Activated CD4-positive, alpha-beta memory T cell treated with anti-CD3 and anti-CD28 coated beads, Interleukin-2, amount 10 ng/mL, durations not matched to agents 7 days and 5 days (primary cell): ENCODE measurements around the gene ZNF827. TPM values are rescaled to one million over a fixed set of nuclear protein-coding genes. Genes with fewer than 3 reads are reported as not detected.

Experiments
- CTCF ChIA-PET: fragments of 350-600 bp; sonication (Branson Sonifier 250); formaldehyde crosslinking; loops from one replicate; lab custom pipeline; 2021; ENCODE audit warnings: antibody characterized with exemption, inconsistent platforms; lab: Charles Lee
- POLR2A ChIA-PET: fragments of 350-600 bp; sonication (Branson Sonifier 250); formaldehyde crosslinking; loops from one replicate; lab custom pipeline; 2021; ENCODE audit warnings: antibody characterized with exemption; lab: Charles Lee
- DNase-seq: peaks from one replicate; pipeline ENCODE4 v3.0.0-alpha.2; 2020
- H3K27ac Mint-ChIP-seq: one replicate; pipeline ENCODE4 v1.8.0; 2021; ENCODE audit warnings: mild to moderate bottlenecking, mixed read lengths
- H3K27me3 Mint-ChIP-seq: one replicate; pipeline ENCODE4 v1.8.0; 2021; ENCODE audit warnings: mixed read lengths
- H3K36me3 Mint-ChIP-seq: one replicate; pipeline ENCODE4 v1.8.0; 2021; ENCODE audit warnings: low read depth, mixed read lengths
- H3K4me1 Mint-ChIP-seq: one replicate; pipeline ENCODE4 v1.8.0; 2021; ENCODE audit warnings: mixed read lengths
- H3K4me3 Mint-ChIP-seq: one replicate; pipeline ENCODE4 v1.8.0; 2021; ENCODE audit warnings: mild to moderate bottlenecking, mixed read lengths
- H3K9me3 Mint-ChIP-seq: one replicate; pipeline ENCODE4 v1.8.0; 2021; ENCODE audit warnings: mixed read lengths
- total RNA-seq, 2 experiments: library from RNA; stranded (reverse); gene quantifications; one replicate each; pipeline ENCODE4 v1.2.3, GENCODE V29; 2021

Gene ZNF827
- total RNA-seq, 2 experiments from 2014 or later = 7.9 to 10.3 TPM

- H3K27ac Mint-ChIP-seq = no peak overlapping the region
- H3K4me1 Mint-ChIP-seq = peaks cover 1% of the 10 kb centered on the region
- DNase-seq = no peak
- no peak overlapping the region for H3K4me3 Mint-ChIP-seq
- CTCF ChIA-PET = interaction anchor here (1.1 kb wide), 1 partner anchor 14 kb away, joined by 4 read pairs; no protein-coding TSS in a partner anchor
- H3K27me3 Mint-ChIP-seq = no peaks in the 10 kb centered on the region
- H3K9me3 Mint-ChIP-seq = no peaks in the 10 kb centered on the region
- POLR2A ChIA-PET = no interaction called here
- no peaks in the 10 kb centered on the region for H3K36me3 Mint-ChIP-seq
Observed at GRCh38 chr4:145865274-145865941, 73.2 kb downstream of the ZNF827 start.

GRCh38 chr4:145863191-145863590, 75.4 kb downstream of the ZNF827 start:
- peaks cover 9% of the 10 kb centered on the region for H3K36me3 Mint-ChIP-seq
- ChIA-PET CTCF (no interaction called here), POLR2A (no interaction called here)
- H3K27me3 Mint-ChIP-seq = no peaks in the 10 kb centered on the region
- H3K4me3 Mint-ChIP-seq = no peak overlapping the region
- no peaks in the 10 kb centered on the region for H3K9me3 Mint-ChIP-seq
- DNase-seq = no peak
- H3K4me1 Mint-ChIP-seq = no peaks in the 10 kb centered on the region
- H3K27ac Mint-ChIP-seq = no peak overlapping the region

- ChIA-PET CTCF (interaction anchor here (1.4 kb wide), 1 partner anchor 10 kb away, joined by 4 read pairs; no protein-coding TSS in a partner anchor), POLR2A (no interaction called here)
- H3K4me3 Mint-ChIP-seq = no peak overlapping the region
- no peaks in the 10 kb centered on the region for H3K9me3 Mint-ChIP-seq
- H3K27ac Mint-ChIP-seq = no peak overlapping the region
- H3K36me3 Mint-ChIP-seq = peaks cover 11% of the 10 kb centered on the region
- no peaks in the 10 kb centered on the region for H3K4me1 Mint-ChIP-seq
- H3K27me3 Mint-ChIP-seq = no peaks in the 10 kb centered on the region
- DNase-seq = no peak
Observed at GRCh38 chr4:145861336-145862318, 77.0 kb downstream of the ZNF827 start.

GRCh38 chr4:145860897-145861296, 77.7 kb downstream of the ZNF827 start:
- CTCF ChIA-PET = interaction anchor here (1.4 kb wide), 1 partner anchor 9 kb away, joined by 4 read pairs; no protein-coding TSS in a partner anchor
- no peak for DNase-seq
- no peak overlapping the region for H3K27ac Mint-ChIP-seq

GRCh38 chr4:145860446-145860845, 78.2 kb downstream of the ZNF827 start:
- POLR2A ChIA-PET = no interaction called here
- H3K4me1 Mint-ChIP-seq = no peaks in the 10 kb centered on the region
- CTCF ChIA-PET = no interaction called here

More at GRCh38 chr4:145860897-145861296, 77.7 kb downstream of the ZNF827 start:
- POLR2A ChIA-PET = no interaction called here
- Mint-ChIP-seq H3K36me3 (peaks cover 11% of the 10 kb centered on the region), H3K27me3 (no peaks in the 10 kb centered on the region), H3K4me3 (no peak overlapping the region), H3K9me3 (no peaks in the 10 kb centered on the region), H3K4me1 (no peaks in the 10 kb centered on the region)

GRCh38 chr4:145859926-145860325, 78.7 kb downstream of the ZNF827 start:
- Mint-ChIP-seq H3K27ac (no peak overlapping the region), H3K9me3 (no peaks in the 10 kb centered on the region), H3K27me3 (no peaks in the 10 kb centered on the region), H3K4me3 (no peak overlapping the region), H3K36me3 (peaks cover 11% of the 10 kb centered on the region), H3K4me1 (no peaks in the 10 kb centered on the region)
- ChIA-PET CTCF (no interaction called here), POLR2A (no interaction called here)
- DNase-seq = no peak

More at GRCh38 chr4:145860446-145860845, 78.2 kb downstream of the ZNF827 start:
- peaks cover 11% of the 10 kb centered on the region for H3K36me3 Mint-ChIP-seq
- H3K9me3 Mint-ChIP-seq = no peaks in the 10 kb centered on the region
- H3K27ac Mint-ChIP-seq = no peak overlapping the region
- no peaks in the 10 kb centered on the region for H3K27me3 Mint-ChIP-seq
- H3K4me3 Mint-ChIP-seq = no peak overlapping the region
- DNase-seq = no peak

GRCh38 chr4:145859426-145859825, 79.2 kb downstream of the ZNF827 start:
- Mint-ChIP-seq H3K4me3 (no peak overlapping the region), H3K36me3 (peaks cover 11% of the 10 kb centered on the region), H3K4me1 (no peaks in the 10 kb centered on the region), H3K27me3 (no peaks in the 10 kb centered on the region), H3K27ac (no peak overlapping the region), H3K9me3 (no peaks in the 10 kb centered on the region)
- DNase-seq = no peak
- ChIA-PET POLR2A (no interaction called here), CTCF (no interaction called here)

GRCh38 chr4:145852256-145852839, 86.3 kb downstream of the ZNF827 start:
- peaks cover 2% of the 10 kb centered on the region for H3K36me3 Mint-ChIP-seq
- H3K9me3 Mint-ChIP-seq = no peaks in the 10 kb centered on the region
- CTCF ChIA-PET = interaction anchor here (0.7 to 1.4 kb wide), 4 partner anchors 9 to 12 kb away, joined by 3 to 5 read pairs (median 4); no protein-coding TSS in a partner anchor
- no peak overlapping the region for H3K4me3 Mint-ChIP-seq
- no peak overlapping the region for H3K27ac Mint-ChIP-seq
- POLR2A ChIA-PET = no interaction called here
- no peaks in the 10 kb centered on the region for H3K27me3 Mint-ChIP-seq
- DNase-seq = no peak
- H3K4me1 Mint-ChIP-seq = no peaks in the 10 kb centered on the region

- DNase-seq = no peak
- ChIA-PET CTCF (interaction anchor here (0.7 to 1.4 kb wide), 4 partner anchors 8 to 13 kb away, joined by 3 to 5 read pairs (median 4); no protein-coding TSS in a partner anchor), POLR2A (no interaction called here)
- H3K27ac Mint-ChIP-seq = no peak overlapping the region
- H3K4me1 Mint-ChIP-seq = no peaks in the 10 kb centered on the region
- no peaks in the 10 kb centered on the region for H3K9me3 Mint-ChIP-seq
- no peaks in the 10 kb centered on the region for H3K36me3 Mint-ChIP-seq
- H3K4me3 Mint-ChIP-seq = no peak overlapping the region
- H3K27me3 Mint-ChIP-seq = no peaks in the 10 kb centered on the region
Observed at GRCh38 chr4:145851511-145852201, 87.0 kb downstream of the ZNF827 start.

GRCh38 chr4:145847764-145848163, 90.9 kb downstream of the ZNF827 start:
- ChIA-PET CTCF (interaction anchor here (1.8 kb wide), 1 partner anchor 8 kb away, joined by 6 read pairs; no protein-coding TSS in a partner anchor), POLR2A (no interaction called here)
- Mint-ChIP-seq H3K27me3 (no peaks in the 10 kb centered on the region), H3K9me3 (no peaks in the 10 kb centered on the region), H3K36me3 (peaks cover 21% of the 10 kb centered on the region), H3K4me3 (no peak overlapping the region), H3K27ac (no peak overlapping the region), H3K4me1 (peaks cover 19% of the 10 kb centered on the region)
- no peak for DNase-seq

GRCh38 chr4:145845118-145845517, 93.5 kb downstream of the ZNF827 start:
- Mint-ChIP-seq H3K27ac (no peak overlapping the region), H3K36me3 (peaks cover 31% of the 10 kb centered on the region), H3K4me1 (peaks cover 21% of the 10 kb centered on the region), H3K4me3 (no peak overlapping the region), H3K9me3 (no peaks in the 10 kb centered on the region), H3K27me3 (no peaks in the 10 kb centered on the region)
- ChIA-PET POLR2A (no interaction called here), CTCF (no interaction called here)
- DNase-seq = no peak

GRCh38 chr4:145843639-145844038, 95.0 kb downstream of the ZNF827 start:
- Mint-ChIP-seq H3K4me1 (peaks cover 27% of the 10 kb centered on the region), H3K4me3 (no peak overlapping the region), H3K9me3 (no peaks in the 10 kb centered on the region), H3K36me3 (peaks cover 31% of the 10 kb centered on the region), H3K27me3 (no peaks in the 10 kb centered on the region), H3K27ac (no peak overlapping the region)
- CTCF ChIA-PET = interaction anchor here (1.8 kb wide), 1 partner anchor 8 kb away, joined by 5 read pairs; no protein-coding TSS in a partner anchor
- POLR2A ChIA-PET = no interaction called here
- no peak for DNase-seq
